Right cardiac atrium (tissue), 5 donors: ENCODE measurements around the gene GDE1. TPM values are rescaled to one million over a fixed set of nuclear protein-coding genes. Genes with fewer than 3 reads are reported as not detected.

Source experiments
- ATAC-seq, 2 donors: fragments of 200-7000 bp; cut with Tn5 transposase; one replicate each; pipeline versions ENCODE4 v1.8.0 to v1.9.1; 2020; ENCODE audit warnings: moderate library complexity in 2 of 2, mild to moderate bottlenecking in 1 of 2
- DNase-seq, 3 donors: peaks; one replicate each; pipeline ENCODE4 v3.0.0-alpha.2; 2020
- H3K27ac ChIP-seq: one replicate; pipeline ENCODE4 v1.5.1; 2013; ENCODE audit warnings: mild to moderate bottlenecking, low read length, control low read depth, moderate library complexity
- H3K27me3 ChIP-seq: one replicate; pipeline ENCODE4 v1.6.1; 2013; ENCODE audit not compliant: control insufficient read depth, insufficient read depth
- H3K4me1 ChIP-seq: one replicate; pipeline ENCODE4 v1.6.1; 2013; ENCODE audit warnings: low read length; ENCODE audit not compliant: control insufficient read depth, insufficient read depth
- H3K4me3 ChIP-seq: one replicate; pipeline ENCODE4 v1.5.1; 2013; ENCODE audit warnings: low read length, control low read depth
- H3K9me3 ChIP-seq: one replicate; pipeline ENCODE4 v1.6.1; 2013; ENCODE audit warnings: low read length; ENCODE audit not compliant: control insufficient read depth
- WGBS: extraction: QIAGEN DNeasy Blood & Tissue Kit; methylation state at CpG from one replicate; pipeline ENCODE4 v1.1.7; 2013; 5-methylcytosine and 5-hydroxymethylcytosine counted together
- intact Hi-C, 4 donors: fragments of 100-400 bp; cut with DNase I; formaldehyde crosslinking; loops; one replicate each; pipeline versions ENCODE4 v1.11.0 to v1.14.0; 2022 to 2023
- long read RNA-seq, 4 donors: library from polyadenylated mRNA; unstranded; transcript quantifications; one replicate each; pipeline ENCODE4 v2.0.0, GENCODE V29; 2020 to 2021
- polyA plus RNA-seq: library from polyadenylated mRNA; stranded (reverse); fragments of 200-250 nt; gene quantifications from one replicate; pipeline ENCODE4 v1.2.3, GENCODE V29; 2013
- total RNA-seq, 4 donors: library from RNA; stranded (reverse); fragmentation: NEBNext Ultra II Directional; extraction: Animal tissue kit (Norgen Biotek cat#: 25700); gene quantifications; one replicate each; pipeline ENCODE4 v1.2.1, GENCODE V29; 2021
- donor health status: healthy with polysubstance abuse.
- donor health status: DM: no; HTN: yes; CAD: no.
- donor health status: DM: no; HTN: no; CAD: no.
- donor health status: DM: no; HTN: yes; CAD: no; lungs with severe emphysema.
- donor health status: DM: yes; HTN: yes; CAD: no.

The GDE1 gene, protein sequence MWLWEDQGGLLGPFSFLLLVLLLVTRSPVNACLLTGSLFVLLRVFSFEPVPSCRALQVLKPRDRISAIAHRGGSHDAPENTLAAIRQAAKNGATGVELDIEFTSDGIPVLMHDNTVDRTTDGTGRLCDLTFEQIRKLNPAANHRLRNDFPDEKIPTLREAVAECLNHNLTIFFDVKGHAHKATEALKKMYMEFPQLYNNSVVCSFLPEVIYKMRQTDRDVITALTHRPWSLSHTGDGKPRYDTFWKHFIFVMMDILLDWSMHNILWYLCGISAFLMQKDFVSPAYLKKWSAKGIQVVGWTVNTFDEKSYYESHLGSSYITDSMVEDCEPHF
- 100 to 1,000 TPM; 103 to 121 (median 106) TPM for total RNA-seq
- 72.9 TPM for polyA plus RNA-seq
- long read RNA-seq, donor 1, transcript GDE1-203 (6 exons, 2,238 nt): minor isoform, 34 of 236 reads
- long read RNA-seq, donor 1, transcript GDE1-201 (6 exons, 2,958 nt): major isoform, 192 of 236 reads
- long read RNA-seq, donor 1, partial matches to known transcripts: 3 of 236 reads
- long read RNA-seq, donor 1, other reads (novel, unspliced or antisense): 7 of 236 reads
- long read RNA-seq, donor 2, transcript GDE1-203 (6 exons, 2,238 nt): minor isoform, 16 of 114 reads
- long read RNA-seq, donor 2, transcript GDE1-201 (6 exons, 2,958 nt): major isoform, 91 of 114 reads
- long read RNA-seq, donor 2, partial matches to known transcripts: 1 of 114 reads
- long read RNA-seq, donor 2, other reads (novel, unspliced or antisense): 6 of 114 reads
- long read RNA-seq, donor 3, transcript GDE1-203 (6 exons, 2,238 nt): minor isoform, 70 of 582 reads
- long read RNA-seq, donor 3, transcript GDE1-201 (6 exons, 2,958 nt): major isoform, 492 of 582 reads
- long read RNA-seq, donor 3, partial matches to known transcripts: 3 of 582 reads
- long read RNA-seq, donor 3, other reads (novel, unspliced or antisense): 17 of 582 reads
- long read RNA-seq, donor 4, transcript GDE1-203 (6 exons, 2,238 nt): minor isoform, 16 of 132 reads
- long read RNA-seq, donor 4, transcript GDE1-201 (6 exons, 2,958 nt): major isoform, 111 of 132 reads
- long read RNA-seq, donor 4, partial matches to known transcripts: 1 of 132 reads
- long read RNA-seq, donor 4, other reads (novel, unspliced or antisense): 3 of 132 reads

DNA sequence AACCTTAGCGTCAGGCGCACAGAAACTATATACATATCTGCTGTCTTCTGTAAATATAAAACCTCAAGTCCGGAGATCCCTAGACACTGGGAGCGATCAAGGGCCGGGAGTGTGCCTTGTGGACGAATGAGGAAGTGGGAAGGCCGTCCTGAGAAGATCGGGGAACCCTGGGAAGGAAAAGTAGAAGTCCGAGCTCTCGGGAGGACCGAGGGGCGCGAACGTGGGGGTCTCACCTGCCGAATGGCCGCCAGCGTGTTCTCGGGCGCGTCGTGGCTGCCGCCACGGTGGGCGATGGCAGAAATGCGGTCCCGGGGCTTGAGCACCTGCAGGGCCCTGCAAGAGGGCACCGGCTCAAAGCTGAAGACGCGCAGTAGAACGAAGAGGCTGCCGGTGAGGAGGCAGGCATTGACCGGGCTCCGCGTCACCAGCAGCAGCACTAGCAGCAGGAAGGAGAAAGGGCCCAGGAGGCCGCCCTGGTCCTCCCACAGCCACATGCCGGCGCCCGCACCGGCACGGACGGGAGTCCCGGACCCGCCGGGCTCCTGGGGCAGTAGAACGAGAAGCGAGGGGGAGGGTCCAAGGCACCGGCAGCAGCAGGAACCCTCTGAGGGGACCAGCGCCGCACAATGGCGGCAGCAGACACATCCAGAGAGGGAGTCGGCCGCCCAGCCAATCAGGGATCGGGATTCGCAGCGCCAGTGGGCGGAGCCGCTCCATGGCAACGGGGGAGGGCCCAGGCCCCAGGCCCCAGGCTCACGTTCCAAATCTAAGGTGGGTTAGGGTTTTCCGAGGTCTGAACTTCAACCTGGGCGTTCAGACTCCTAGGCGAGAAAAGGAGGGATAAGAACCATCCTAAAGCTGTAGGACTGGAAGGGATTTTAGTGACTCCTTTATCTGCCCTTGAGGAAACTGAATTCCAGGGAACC, at the start of gene GDE1:
TSS of gene GDE1 (minus strand) at position 628 of the 926 bp plus-strand sequence. CDS start at position 494, 134 bp downstream.
- peak within 1 kb of the TSS; percentile 68 for H3K4me3 ChIP-seq
- H3K27me3 ChIP-seq: no peaks in the 10 kb centered on the region
- H3K27ac ChIP-seq: peak within 1 kb of the TSS; percentile 95
- intact Hi-C loops: no loop called here
- peaks cover 6% of the 10 kb centered on the region for H3K4me1 ChIP-seq
- ATAC-seq: peak; percentile 93 to 95
- WGBS: under 1% methylated on average over 62 of the region's 62 CpGs
- H3K9me3 ChIP-seq: no peaks in the 10 kb centered on the region
- peak; percentile 95 to 99 (median 98) for DNase-seq

DNA sequence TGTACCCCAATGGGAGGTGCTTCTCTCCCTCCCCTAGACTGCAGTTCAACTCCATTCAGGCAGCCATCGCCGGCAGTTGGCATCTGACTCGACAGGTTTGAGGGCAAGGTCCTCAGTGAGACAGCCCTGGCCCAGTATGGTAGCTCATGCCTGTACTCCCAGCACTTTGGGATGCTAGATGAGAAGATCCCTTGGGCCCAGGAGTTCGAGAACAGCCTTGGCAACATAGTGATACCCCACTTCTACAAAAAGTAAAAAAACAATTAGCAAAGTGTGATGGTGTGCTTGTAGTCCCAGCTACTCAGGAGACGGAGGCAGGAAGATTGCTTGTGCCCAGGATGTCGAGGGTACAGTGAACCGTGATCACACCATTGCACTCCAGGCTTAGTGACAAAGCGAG, 45.7 kb upstream of the GDE1 start:
- DNase-seq: no peak
- Histone ChIP-seq H3K4me1 (no peaks in the 10 kb centered on the region), H3K27me3 (no peaks in the 10 kb centered on the region), H3K4me3 (no peak overlapping the region), H3K9me3 (no peaks in the 10 kb centered on the region), H3K27ac (no peak overlapping the region)
- intact Hi-C loops: loop anchor here in 1 of 4 donors (10.0 kb wide), 1 partner anchor 77 kb away; no protein-coding TSS in a partner anchor
- no peak for ATAC-seq
- 93% methylated on average over 8 of the region's 8 CpGs for WGBS

DNA sequence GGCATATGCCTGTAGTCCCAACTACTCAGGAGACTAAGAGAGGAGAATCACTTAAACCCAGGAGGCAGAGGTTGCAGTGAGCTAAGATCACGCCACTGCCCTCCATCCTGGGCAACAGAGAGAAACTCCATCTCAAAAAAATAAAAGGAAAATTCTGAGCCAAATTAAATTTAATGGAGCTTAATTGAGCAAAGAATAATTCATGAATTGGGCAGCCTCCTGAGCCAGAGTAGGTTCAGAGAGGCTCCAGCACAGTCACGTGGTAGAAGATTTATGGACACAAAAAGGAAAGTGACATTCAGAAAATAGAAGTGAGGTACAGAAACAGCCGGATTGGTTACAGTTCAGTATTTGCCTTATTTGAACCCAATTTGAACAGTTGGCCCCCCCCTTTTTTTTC, 44.5 kb upstream of the GDE1 start:
- Histone ChIP-seq H3K27me3 (no peaks in the 10 kb centered on the region), H3K9me3 (no peaks in the 10 kb centered on the region), H3K4me3 (no peak overlapping the region), H3K27ac (no peak overlapping the region), H3K4me1 (no peaks in the 10 kb centered on the region)
- 98% methylated on average over 3 of the region's 3 CpGs for WGBS
- ATAC-seq (no peak), DNase-seq (no peak)
- intact Hi-C loops: loop anchor here in 1 of 4 donors (10.0 kb wide), 1 partner anchor 78 kb away; no protein-coding TSS in a partner anchor

DNA sequence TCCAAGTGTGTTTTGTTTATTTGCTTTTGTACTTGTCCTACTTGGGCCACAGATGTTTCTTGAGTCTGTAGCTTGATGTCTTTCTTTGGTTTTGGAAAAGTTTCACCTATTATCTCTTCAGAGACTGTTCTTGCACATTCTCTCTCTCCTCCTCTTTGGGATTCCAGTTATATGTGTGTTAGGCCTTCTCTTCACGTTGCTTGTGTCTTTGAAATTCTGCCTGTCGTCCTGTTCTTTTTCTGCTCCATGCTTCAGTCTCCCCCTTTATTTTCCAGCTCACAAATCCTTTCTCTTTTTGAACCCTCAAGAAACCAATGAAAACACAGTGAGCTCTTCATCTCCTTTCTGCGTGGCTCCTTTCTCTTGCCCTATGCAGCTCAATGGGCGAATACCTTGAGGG, 41.5 kb upstream of the GDE1 start:
- 86% methylated on average over 4 of the region's 4 CpGs for WGBS
- Histone ChIP-seq H3K4me1 (no peaks in the 10 kb centered on the region), H3K27me3 (no peaks in the 10 kb centered on the region), H3K9me3 (no peaks in the 10 kb centered on the region), H3K27ac (no peak overlapping the region), H3K4me3 (no peak overlapping the region)
- intact Hi-C loops: loop anchor here in 1 of 4 donors (10.0 kb wide), 1 partner anchor 81 kb away; no protein-coding TSS in a partner anchor
- DNase-seq (no peak), ATAC-seq (no peak)

DNA sequence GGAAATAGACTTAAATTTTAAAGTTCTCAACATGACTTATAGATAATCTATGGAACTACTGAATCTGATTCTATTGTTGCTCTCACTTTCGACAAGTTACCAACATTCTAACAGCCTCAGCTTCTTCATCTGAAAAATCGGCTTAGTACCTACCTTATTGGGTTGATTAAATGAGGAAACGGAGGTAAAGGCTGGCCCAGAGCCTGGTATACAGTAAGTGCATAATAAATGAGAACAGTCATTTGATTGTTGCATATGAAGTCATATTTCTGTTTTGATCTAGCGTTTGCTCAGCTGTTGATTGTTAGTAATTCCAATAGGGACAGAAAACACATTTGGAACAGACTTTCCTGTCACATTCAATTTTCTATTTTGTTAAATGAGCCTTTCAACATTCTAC, 38.2 kb upstream of the GDE1 start:
- H3K27me3 ChIP-seq: no peaks in the 10 kb centered on the region

DNA sequence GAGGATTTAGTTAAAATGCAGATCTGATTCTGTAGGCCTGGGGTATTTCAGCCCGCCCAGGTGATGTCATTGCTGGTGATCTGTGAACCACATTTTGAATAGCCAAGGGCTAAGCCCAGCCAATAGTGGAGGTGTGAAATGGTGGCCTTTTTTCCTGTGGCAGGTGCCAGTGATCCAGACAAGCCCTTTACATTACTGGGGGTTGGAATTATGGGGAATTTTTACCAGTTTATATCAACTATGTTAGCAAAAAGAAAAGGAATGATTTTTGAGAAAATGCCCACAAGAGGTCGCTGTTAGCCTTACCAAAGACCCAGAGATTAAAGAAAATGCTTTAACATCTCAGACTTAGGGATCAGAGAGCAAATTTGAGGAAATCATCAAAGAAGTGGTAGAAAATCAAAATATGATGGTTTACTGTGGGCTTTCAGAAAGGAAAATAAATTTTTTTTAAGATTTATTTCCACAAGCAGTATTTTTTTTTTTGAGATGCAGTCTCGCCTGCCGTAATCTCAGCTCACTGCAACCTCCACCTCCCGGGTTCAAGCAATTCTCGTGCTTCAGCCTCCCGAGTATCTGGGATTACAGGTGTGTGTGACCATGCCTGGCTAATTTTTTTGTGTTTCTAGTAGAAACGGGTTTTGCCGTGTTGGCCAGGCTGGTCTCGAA, 37.5 kb upstream of the GDE1 start:
- ATAC-seq (no peak), DNase-seq (no peak)
- 76% methylated on average over 10 of the region's 10 CpGs for WGBS

More for the DNA sequence above, 38.2 kb upstream of the GDE1 start:
- Histone ChIP-seq H3K4me3 (no peak overlapping the region), H3K4me1 (peaks cover 5% of the 10 kb centered on the region), H3K27ac (no peak overlapping the region), H3K9me3 (no peaks in the 10 kb centered on the region)
- intact Hi-C loops: loop anchor here in 1 of 4 donors (10.0 kb wide), 1 partner anchor 85 kb away; no protein-coding TSS in a partner anchor
- 91% methylated on average over 4 of the region's 4 CpGs for WGBS
- ATAC-seq (no peak), DNase-seq (no peak)

DNA sequence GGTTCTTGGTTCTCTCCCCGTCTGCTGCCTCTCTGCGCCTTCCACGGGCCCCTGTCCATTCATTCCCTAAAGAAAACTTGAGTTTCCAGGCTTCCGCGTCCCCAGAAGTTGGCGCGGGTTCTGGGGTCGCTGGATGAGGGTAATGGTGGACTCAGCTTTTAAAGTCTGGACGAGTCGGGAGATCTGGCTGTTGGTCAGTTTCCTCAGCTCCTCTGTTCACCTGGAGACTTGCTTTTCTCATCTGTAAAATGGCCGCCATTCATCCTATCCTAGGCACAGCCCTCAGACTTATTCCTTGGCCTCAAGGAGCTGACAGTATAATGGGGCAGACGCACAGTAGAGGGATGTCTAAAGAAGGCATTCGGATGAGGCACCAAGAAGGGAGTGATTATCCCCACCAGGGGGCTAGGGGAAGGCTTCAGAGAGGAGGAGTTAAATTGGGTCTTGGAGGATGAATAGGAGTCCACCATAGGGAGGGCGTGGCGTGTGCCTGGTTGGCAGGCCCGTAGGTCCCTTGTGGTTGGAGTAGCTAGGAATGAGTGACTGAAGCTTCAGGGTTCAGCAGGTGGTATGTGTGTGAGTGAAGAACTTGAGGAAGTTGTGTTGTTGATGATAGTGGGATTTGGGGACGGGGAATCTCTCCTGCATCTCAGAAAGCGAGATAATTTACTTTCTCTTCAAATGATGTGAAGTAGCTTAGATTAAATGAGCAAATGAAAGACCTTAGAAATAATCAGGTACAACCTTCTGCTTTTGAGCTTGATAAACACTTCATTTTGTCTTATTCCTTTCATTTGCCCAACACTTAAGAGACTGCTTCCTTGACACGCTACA, 34.3 kb upstream of the GDE1 start:
- no peaks in the 10 kb centered on the region for H3K9me3 ChIP-seq
- intact Hi-C loops: loop anchor here in 2 of 4 donors (5.0 kb wide), 1 partner anchor 331 kb away; no protein-coding TSS in a partner anchor
- ATAC-seq (peak in 1 of 2 donors; percentile 2), DNase-seq (no peak)
- WGBS: 35% methylated on average over 19 of the region's 19 CpGs
- peaks cover 5% of the 10 kb centered on the region for H3K4me1 ChIP-seq
- H3K27ac ChIP-seq: peak overlapping the region; percentile 55
- H3K4me3 ChIP-seq: peak overlapping the region; percentile 76
- H3K27me3 ChIP-seq: no peaks in the 10 kb centered on the region

More for the DNA sequence above, 37.5 kb upstream of the GDE1 start:
- no peaks in the 10 kb centered on the region for H3K27me3 ChIP-seq
- intact Hi-C loops: loop anchor here in 2 of 4 donors (5.0 kb wide), 1 partner anchor 328 kb away; no protein-coding TSS in a partner anchor
- peaks cover 5% of the 10 kb centered on the region for H3K4me1 ChIP-seq
- no peak overlapping the region for H3K27ac ChIP-seq
- no peak overlapping the region for H3K4me3 ChIP-seq
- no peaks in the 10 kb centered on the region for H3K9me3 ChIP-seq

DNA sequence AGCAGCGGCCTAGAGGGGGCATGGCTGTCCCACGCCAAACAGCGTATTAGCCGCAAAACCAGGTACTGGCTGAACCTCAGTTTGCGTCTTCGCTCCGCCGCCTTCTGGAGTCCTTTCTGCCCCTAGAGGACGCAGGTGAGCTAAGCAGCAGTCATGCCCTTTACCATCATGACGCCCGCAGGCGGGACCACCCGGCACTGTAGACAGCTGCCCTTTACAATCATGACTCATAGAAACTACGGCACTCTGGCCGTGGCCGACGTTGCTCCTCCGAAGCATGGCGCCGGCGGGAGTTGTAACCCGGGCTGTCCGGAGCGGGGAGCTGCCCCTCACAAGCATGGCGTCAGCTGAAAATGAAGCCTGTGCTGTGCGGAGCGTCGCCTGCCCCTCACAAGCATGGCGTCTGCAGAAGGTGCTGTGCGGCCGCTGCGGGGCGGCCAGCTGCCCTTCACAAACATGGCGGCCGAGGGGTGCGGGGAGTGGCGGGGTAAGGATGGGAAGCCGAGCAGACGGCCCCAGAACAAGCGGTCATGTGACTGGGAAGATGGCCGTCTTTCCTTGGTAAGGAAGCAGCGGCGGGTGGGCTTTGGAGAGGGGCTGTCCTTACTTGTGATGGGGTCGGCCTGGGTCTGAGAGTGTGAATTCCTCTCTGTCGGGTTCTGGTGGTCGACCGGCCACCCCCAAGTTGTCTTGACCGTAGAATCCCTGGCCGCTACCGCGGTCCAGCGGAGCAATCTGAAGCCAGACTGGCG, 33.5 kb upstream of the GDE1 start, which contains the start of gene VPS35L:
TSS of gene VPS35L (plus strand) at position 518 of the 752 bp plus-strand sequence. CDS start at position 545, 27 bp downstream.
- ATAC-seq (peak; percentile 100), DNase-seq (peak; percentile 99)
- no peaks in the 10 kb centered on the region for H3K27me3 ChIP-seq
- peaks cover 5% of the 10 kb centered on the region for H3K4me1 ChIP-seq
- peak within 1 kb of the TSS; percentile 76 for H3K4me3 ChIP-seq
- WGBS: under 1% methylated on average over 53 of the region's 53 CpGs
- no peaks in the 10 kb centered on the region for H3K9me3 ChIP-seq
- intact Hi-C loops: loop anchor here in 2 of 4 donors (5.0 kb wide), 1 partner anchor 332 kb away; no protein-coding TSS in a partner anchor
- peak within 1 kb of the TSS; percentile 97 for H3K27ac ChIP-seq
